ACC112 (cell line): ENCODE results near the gene ISYNA1.

Experiments used
- H2AFZ ChIP-seq: fragments of 200-600 bp; sonication (generic); one replicate; pipeline ENCODE4 v1.6.0; 2017; ENCODE audit warnings: antibody characterized with exemption, low read length; ENCODE audit not compliant: unreplicated experiment
- H3K27ac ChIP-seq: fragments of 200-600 bp; sonication (generic); 2 replicates; pipeline ENCODE4 v1.5.1; 2014; ENCODE audit warnings: low read depth, mild to moderate bottlenecking, antibody characterized with exemption, low read length, moderate library complexity
- H3K27me3 ChIP-seq: fragments of 200-600 bp; sonication (generic); 2 replicates; pipeline ENCODE4 v1.6.1; 2014; ENCODE audit warnings: mild to moderate bottlenecking, antibody characterized with exemption, low read length, moderate library complexity, mixed read lengths; ENCODE audit not compliant: insufficient read depth
- H3K36me3 ChIP-seq: fragments of 200-600 bp; sonication (generic); 2 replicates; pipeline ENCODE4 v1.6.1; 2016; ENCODE audit warnings: mild to moderate bottlenecking, antibody characterized with exemption, low read length, moderate library complexity, mixed read lengths; ENCODE audit not compliant: insufficient read depth
- H3K4me1 ChIP-seq: fragments of 200-600 bp; sonication (generic); one replicate; pipeline ENCODE4 v1.6.1; 2016; ENCODE audit warnings: low read length, mixed read lengths; ENCODE audit not compliant: insufficient read depth, unreplicated experiment, control insufficient read depth
- H3K4me3 ChIP-seq: fragments of 200-600 bp; sonication (generic); 2 replicates; pipeline ENCODE4 v1.5.1; 2014; ENCODE audit warnings: mild to moderate bottlenecking, low read depth, low read length
- H3K79me2 ChIP-seq: fragments of 200-600 bp; sonication (generic); one replicate; pipeline ENCODE4 v1.6.0; 2016; ENCODE audit warnings: low read length; ENCODE audit not compliant: control insufficient read depth, unreplicated experiment, insufficient read depth

The ISYNA1 gene

DNA sequence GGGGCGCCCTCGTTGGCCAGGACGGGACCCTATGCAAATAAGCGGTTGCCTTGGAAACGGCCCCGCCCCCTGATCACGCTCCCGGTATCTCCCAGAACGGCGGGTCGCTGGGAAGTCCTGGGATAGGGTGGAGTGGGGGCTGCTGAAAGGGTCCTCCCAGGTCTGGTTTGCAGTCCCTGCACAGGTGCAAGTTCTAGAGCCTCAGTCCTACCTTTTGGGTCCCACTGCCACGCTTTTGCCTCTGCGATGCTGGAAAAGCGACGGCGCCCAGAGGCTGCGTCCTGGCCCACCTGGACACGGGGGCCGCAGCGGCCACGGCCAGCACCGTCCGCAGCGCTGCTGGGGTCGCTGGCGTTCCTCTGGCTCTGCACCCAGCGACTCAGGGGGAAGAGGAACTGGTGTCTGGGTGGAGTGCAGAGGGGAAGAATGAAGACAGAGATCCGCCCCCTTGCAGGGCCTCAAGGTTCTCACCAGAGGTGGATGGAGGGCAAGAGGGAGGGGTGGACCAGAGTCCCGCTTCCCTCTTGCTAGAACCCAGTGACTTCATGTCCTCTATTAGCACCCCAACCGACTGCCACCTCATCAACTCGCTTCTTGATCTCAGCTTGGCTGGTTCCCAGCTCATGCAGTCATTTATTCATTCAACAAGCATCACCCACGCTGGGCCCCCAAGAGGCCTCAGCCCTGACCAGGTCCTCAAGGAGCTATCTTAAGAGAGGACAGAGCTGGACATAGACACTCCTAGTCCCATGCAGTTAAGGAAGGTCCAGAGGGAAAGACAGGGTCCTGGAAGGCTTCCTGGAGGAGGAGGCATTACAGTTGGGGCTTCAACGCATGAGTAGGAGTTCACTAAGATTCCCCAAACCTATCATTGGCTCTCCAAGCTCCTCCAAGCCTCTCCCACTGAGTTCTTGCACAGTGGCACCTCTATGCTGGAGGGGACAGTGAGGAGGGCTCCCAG lies 40.4 kb downstream of the ISYNA1 start, which contains the start of gene LRRC25:
Gene LRRC25 (minus strand): TSS at position 381 of the 961 bp plus-strand sequence. CDS start 659 bp downstream, outside the sequence.
- Histone ChIP-seq H3K27ac (no peak within 1 kb of the TSS), H3K4me3 (no peak within 1 kb of the TSS), H3K36me3 (no peaks in the 10 kb centered on the region), H2AFZ (no peak within 1 kb of the TSS), H3K79me2 (no peaks in the 10 kb centered on the region), H3K4me1 (no peaks in the 10 kb centered on the region), H3K27me3 (no peaks in the 10 kb centered on the region)

DNA sequence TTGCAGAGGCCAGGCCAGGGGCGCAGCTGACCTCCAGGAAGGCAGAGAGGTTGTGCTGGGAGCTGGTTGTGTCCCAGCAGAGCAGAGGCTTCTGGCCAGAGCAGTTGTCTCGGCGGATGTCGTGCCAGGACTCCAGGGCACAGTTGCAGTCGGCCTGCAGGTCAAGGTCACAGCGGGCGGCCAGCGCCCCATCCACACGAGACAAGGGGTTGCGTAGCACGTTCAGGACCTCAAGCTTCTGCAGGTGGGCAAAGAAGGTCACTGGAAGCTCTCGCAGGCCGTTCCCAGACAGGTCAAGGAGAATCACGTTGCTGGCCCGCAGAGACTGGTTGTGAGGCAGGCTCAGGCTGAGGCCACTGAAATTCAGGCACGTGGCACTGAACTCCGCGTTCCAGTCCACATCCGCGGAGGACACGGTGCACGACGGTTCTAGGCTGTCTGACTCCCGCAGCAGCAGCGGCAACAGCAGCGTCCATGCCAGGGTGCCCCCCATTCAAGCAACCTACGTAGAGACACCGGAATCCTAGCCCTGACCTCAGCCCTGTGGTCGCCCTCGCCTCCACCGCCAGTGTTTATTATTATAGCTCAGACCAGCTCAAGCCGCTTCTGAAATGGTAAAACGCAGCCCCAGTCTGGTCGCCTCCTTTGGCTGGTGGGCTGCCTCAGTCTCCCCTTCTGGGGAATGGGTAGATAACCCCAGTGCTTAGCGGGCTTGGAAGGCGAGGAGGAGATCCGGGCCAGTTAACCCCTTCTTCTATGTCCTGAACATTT lies 41.3 kb downstream of the ISYNA1 start:
- Histone ChIP-seq H3K4me1 (no peaks in the 10 kb centered on the region), H2AFZ (no peak overlapping the region), H3K4me3 (no peak overlapping the region), H3K27me3 (no peaks in the 10 kb centered on the region), H3K36me3 (no peaks in the 10 kb centered on the region), H3K79me2 (no peaks in the 10 kb centered on the region), H3K27ac (no peak overlapping the region)

GRCh38 chr19:18393836-18394235 lies 44.1 kb downstream of the ISYNA1 start:
- Histone ChIP-seq H3K4me3 (no peak overlapping the region), H3K36me3 (no peaks in the 10 kb centered on the region), H3K27me3 (no peaks in the 10 kb centered on the region), H3K4me1 (no peaks in the 10 kb centered on the region), H3K27ac (no peak overlapping the region), H3K79me2 (no peaks in the 10 kb centered on the region), H2AFZ (no peak overlapping the region)

DNA sequence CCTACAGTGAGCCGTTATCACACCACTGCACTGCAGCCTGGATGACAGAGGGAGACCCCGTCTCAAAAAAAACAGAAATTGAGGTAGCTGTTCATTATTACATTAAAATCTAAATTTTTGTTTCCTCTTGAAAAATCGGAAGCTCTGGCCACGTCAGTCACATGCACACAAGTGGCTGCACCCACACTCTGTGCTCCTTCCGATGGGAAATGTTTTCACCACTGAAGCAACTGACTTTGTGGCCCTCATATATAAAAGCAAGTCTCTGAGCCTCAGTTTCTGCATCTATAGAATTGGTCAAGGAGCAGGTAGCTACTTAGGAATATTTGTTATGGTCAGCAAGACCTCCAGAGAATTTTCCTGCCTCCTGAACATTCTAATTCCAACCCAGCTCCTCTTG lies 45.0 kb downstream of the ISYNA1 start:
- no peak overlapping the region for H2AFZ ChIP-seq
- H3K27ac ChIP-seq: no peak overlapping the region
- H3K4me1 ChIP-seq: no peaks in the 10 kb centered on the region

GRCh38 chr19:18392417-18392816 lies 45.5 kb downstream of the ISYNA1 start:
- Histone ChIP-seq H3K79me2 (no peaks in the 10 kb centered on the region), H3K27ac (no peak overlapping the region), H3K4me1 (no peaks in the 10 kb centered on the region), H3K27me3 (no peaks in the 10 kb centered on the region), H3K36me3 (no peaks in the 10 kb centered on the region), H3K4me3 (no peak overlapping the region), H2AFZ (no peak overlapping the region)

More for the DNA sequence above, 45.0 kb downstream of the ISYNA1 start:
- Histone ChIP-seq H3K79me2 (no peaks in the 10 kb centered on the region), H3K27me3 (no peaks in the 10 kb centered on the region), H3K4me3 (no peak overlapping the region), H3K36me3 (no peaks in the 10 kb centered on the region)

GRCh38 chr19:18391509-18392075 lies 46.3 kb downstream of the ISYNA1 start:
- Histone ChIP-seq H3K79me2 (peaks cover 2% of the 10 kb centered on the region), H2AFZ (no peak overlapping the region), H3K27me3 (no peaks in the 10 kb centered on the region), H3K27ac (no peak overlapping the region), H3K4me3 (no peak overlapping the region), H3K4me1 (no peaks in the 10 kb centered on the region), H3K36me3 (no peaks in the 10 kb centered on the region)

DNA sequence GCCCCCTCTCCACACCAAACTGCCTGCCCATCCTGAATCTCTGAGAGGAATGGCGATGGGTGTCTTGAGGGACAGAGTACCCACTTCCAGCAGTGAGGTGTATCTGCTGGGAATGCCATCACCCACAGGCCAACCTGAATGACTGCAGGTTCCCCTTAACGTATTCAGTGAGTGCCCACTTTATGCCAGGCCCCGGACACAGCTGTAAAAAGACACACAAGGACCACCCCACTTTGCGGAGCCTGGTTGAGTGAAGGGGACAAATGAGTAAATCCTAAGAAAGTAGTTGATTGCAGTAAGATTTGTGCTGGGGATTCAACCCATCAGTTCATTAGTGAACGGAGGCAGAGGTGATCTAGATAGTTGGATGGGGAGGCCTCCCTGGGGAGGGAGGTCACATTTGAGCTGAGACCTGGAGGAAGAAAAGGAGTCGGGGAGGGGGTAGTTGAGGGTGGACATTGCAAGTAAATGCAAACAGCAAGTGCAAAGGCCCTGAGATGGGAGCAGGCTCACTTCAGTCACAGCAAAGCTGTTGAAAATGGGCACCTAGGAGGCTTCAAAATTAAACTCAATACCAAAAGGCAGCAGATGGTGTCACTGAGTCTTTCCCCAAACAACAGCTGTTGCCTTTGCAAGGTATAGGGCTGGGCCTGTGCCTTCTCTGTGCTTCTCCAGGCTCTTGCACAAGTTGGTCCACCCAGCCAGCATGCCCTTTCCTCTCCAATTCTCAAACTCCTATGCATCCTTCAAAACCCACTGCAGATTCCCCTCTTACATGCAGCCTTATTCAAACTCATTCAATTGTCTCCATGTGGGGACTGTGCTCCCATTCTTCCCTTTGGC lies 47.6 kb downstream of the ISYNA1 start:
- Histone ChIP-seq H3K4me1 (no peaks in the 10 kb centered on the region), H3K27ac (no peak overlapping the region), H3K4me3 (no peak overlapping the region), H2AFZ (no peak overlapping the region), H3K79me2 (peaks cover 2% of the 10 kb centered on the region), H3K27me3 (no peaks in the 10 kb centered on the region), H3K36me3 (no peaks in the 10 kb centered on the region)

GRCh38 chr19:18389726-18390064 lies 48.2 kb downstream of the ISYNA1 start:
- Histone ChIP-seq H3K4me3 (no peak overlapping the region), H3K27ac (no peak overlapping the region), H2AFZ (no peak overlapping the region), H3K79me2 (peaks cover 2% of the 10 kb centered on the region), H3K27me3 (no peaks in the 10 kb centered on the region), H3K36me3 (no peaks in the 10 kb centered on the region), H3K4me1 (no peaks in the 10 kb centered on the region)

- Histone ChIP-seq H3K27ac (no peak overlapping the region), H2AFZ (no peak overlapping the region), H3K36me3 (no peaks in the 10 kb centered on the region), H3K27me3 (no peaks in the 10 kb centered on the region), H3K4me3 (no peak overlapping the region; the same call in 1 of the 2 replicates), H3K4me1 (no peaks in the 10 kb centered on the region), H3K79me2 (peaks cover 2% of the 10 kb centered on the region)
Observed at GRCh38 chr19:18388960-18389725, 48.8 kb downstream of the ISYNA1 start.
